ENCODE data around the gene PERCC1.

Gene PERCC1

GRCh38 chr16:1430759-1431496, at the start of gene PERCC1:
Gene PERCC1, plus strand, starts transcription at chr16:1431078. Its CDS starts 1,516 bp downstream, at chr16:1432594.
- H3K9me3 ChIP-seq (ENCODE audit: control insufficient read depth, low read length), result no peaks in the 10 kb centered on the region
- peaks cover 16% of the 10 kb centered on the region for H3K27me3 ChIP-seq (ENCODE audit: control insufficient read depth, insufficient read depth, low read length)
- H3K36me3 ChIP-seq (ENCODE audit: control insufficient read depth, insufficient read depth, low read length), result no peaks in the 10 kb centered on the region
- H3K4me1 ChIP-seq (ENCODE audit: control insufficient read depth, insufficient read depth, low read length), result peaks cover 19% of the 10 kb centered on the region
- H3K9ac ChIP-seq (ENCODE audit: low read length), result no peak within 1 kb of the TSS
- no peak within 1 kb of the TSS for H3K4me3 ChIP-seq (ENCODE audit: low read length)

DNA sequence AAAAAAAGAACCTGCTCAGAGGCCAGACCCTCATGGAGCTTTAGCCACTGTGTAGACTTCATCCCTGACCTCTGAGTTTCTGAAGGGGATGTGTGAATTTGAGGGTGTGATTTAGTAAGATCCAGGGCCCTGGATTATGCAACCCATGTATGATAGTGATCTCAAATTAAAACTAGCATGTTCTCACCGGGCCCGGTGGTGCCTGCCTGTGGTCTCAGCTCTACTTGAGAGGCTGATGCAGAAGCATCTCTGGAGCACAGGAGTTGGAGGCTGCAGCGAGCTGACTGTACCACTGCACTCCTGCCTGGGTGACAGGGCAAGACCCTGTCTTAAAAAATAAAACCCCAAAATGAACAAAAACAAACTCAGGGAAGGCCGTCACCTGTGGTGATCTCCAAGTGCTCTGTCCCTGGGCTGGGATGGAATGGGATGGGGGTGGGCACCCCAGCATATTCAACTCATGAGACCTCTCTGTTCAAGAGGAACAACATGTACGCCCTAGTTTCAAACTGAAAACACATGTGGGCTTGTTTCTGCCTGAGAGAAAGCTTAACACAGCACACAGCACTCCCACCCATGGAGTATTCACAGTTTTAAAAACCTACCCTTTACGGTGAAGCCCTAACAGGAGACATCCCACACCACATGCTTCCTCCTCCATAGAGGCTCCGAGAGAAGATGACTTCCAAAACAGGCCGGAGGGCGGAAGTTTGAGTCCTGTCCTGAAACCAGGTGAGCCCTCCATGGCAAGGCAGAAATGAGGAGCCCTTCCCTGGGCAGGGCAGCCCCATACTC, 49.1 kb upstream of the PERCC1 start:
- H3K36me3 ChIP-seq (ENCODE audit: control insufficient read depth, insufficient read depth, low read length), result no peaks in the 10 kb centered on the region
- peaks cover 17% of the 10 kb centered on the region for H3K4me1 ChIP-seq (ENCODE audit: control insufficient read depth, insufficient read depth, low read length)
- H3K9ac ChIP-seq (ENCODE audit: low read length), result no peak overlapping the region
- no peak overlapping the region for H3K4me3 ChIP-seq (ENCODE audit: low read length)
- no peaks in the 10 kb centered on the region for H3K27me3 ChIP-seq (ENCODE audit: control insufficient read depth, insufficient read depth, low read length)
- H3K9me3 ChIP-seq (ENCODE audit: control insufficient read depth, low read length), result no peaks in the 10 kb centered on the region

- H3K9ac ChIP-seq (ENCODE audit: low read length), result no peak overlapping the region
- H3K27me3 ChIP-seq (ENCODE audit: control insufficient read depth, insufficient read depth, low read length), result no peaks in the 10 kb centered on the region
- H3K9me3 ChIP-seq (ENCODE audit: control insufficient read depth, low read length), result no peaks in the 10 kb centered on the region
- H3K4me1 ChIP-seq (ENCODE audit: control insufficient read depth, insufficient read depth, low read length), result peaks cover 11% of the 10 kb centered on the region
- no peak overlapping the region for H3K4me3 ChIP-seq (ENCODE audit: low read length)
- H3K36me3 ChIP-seq (ENCODE audit: control insufficient read depth, insufficient read depth, low read length), result no peaks in the 10 kb centered on the region
Observed at GRCh38 chr16:1383556-1383955, 47.3 kb upstream of the PERCC1 start.

GRCh38 chr16:1385232-1385631, 45.6 kb upstream of the PERCC1 start:
- H3K9me3 ChIP-seq (ENCODE audit: control insufficient read depth, low read length), result no peaks in the 10 kb centered on the region
- no peaks in the 10 kb centered on the region for H3K27me3 ChIP-seq (ENCODE audit: control insufficient read depth, insufficient read depth, low read length)
- no peak overlapping the region for H3K9ac ChIP-seq (ENCODE audit: low read length)
- H3K4me1 ChIP-seq (ENCODE audit: control insufficient read depth, insufficient read depth, low read length), result no peaks in the 10 kb centered on the region
- no peak overlapping the region for H3K4me3 ChIP-seq (ENCODE audit: low read length)
- peaks cover 4% of the 10 kb centered on the region for H3K36me3 ChIP-seq (ENCODE audit: control insufficient read depth, insufficient read depth, low read length)

- H3K4me1 ChIP-seq (ENCODE audit: control insufficient read depth, insufficient read depth, low read length), result no peaks in the 10 kb centered on the region
- H3K36me3 ChIP-seq (ENCODE audit: control insufficient read depth, insufficient read depth, low read length), result peaks cover 4% of the 10 kb centered on the region
- H3K27me3 ChIP-seq (ENCODE audit: control insufficient read depth, insufficient read depth, low read length), result no peaks in the 10 kb centered on the region
- no peak overlapping the region for H3K9ac ChIP-seq (ENCODE audit: low read length)
- H3K4me3 ChIP-seq (ENCODE audit: low read length), result no peak overlapping the region
- no peaks in the 10 kb centered on the region for H3K9me3 ChIP-seq (ENCODE audit: control insufficient read depth, low read length)
Observed at GRCh38 chr16:1387331-1387730, 43.5 kb upstream of the PERCC1 start.

DNA sequence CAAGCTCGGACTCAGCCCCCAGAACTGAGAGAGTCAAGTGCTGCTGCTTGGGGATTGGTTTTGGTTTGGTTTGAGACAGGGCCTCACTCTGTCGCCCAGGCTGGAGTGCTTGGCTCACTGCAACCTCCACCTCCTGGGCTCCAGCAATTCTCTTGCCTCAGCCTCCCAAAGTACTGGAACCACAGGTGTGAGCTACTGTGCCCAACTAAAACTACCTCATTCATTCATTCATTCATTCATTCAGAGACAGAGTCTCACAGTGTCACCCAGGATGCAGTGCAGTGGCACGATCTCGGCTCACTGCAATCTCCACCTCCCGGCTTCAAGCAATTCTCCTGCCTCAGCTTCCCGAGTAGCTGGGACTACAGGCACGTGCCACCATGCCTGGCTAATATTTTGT, 41.1 kb upstream of the PERCC1 start:
- H3K9me3 ChIP-seq (ENCODE audit: control insufficient read depth, low read length), result no peaks in the 10 kb centered on the region
- peaks cover 4% of the 10 kb centered on the region for H3K36me3 ChIP-seq (ENCODE audit: control insufficient read depth, insufficient read depth, low read length)
- no peaks in the 10 kb centered on the region for H3K27me3 ChIP-seq (ENCODE audit: control insufficient read depth, insufficient read depth, low read length)
- H3K4me1 ChIP-seq (ENCODE audit: control insufficient read depth, insufficient read depth, low read length), result no peaks in the 10 kb centered on the region
- H3K9ac ChIP-seq (ENCODE audit: low read length), result no peak overlapping the region
- no peak overlapping the region for H3K4me3 ChIP-seq (ENCODE audit: low read length)

DNA sequence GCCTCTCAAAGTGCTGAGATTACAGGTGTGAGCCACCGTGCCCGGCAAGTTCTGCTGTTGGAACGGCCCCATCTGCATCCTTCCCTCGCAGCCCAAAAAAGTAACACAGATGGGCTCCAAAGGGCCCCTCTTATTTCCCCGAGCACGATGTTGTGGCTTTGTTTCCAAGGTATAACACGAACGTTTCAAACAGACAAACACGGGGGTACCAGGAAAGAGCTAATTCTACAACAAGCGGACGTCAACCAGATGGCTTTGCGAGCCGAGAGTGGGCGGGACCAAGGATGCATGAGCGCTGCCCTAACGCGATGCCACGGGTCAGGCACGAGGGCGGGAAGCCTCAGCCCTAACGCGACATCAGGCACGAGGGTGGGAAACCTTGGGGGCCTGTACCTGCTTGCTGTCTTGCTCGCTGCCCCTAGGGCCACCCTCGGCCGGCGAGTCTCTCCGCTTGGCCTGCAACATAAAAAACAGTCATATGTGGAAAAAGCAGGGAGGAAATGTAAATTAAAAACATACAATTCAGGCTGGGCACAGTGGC, 40.6 kb upstream of the PERCC1 start:
- Histone ChIP-seq H3K27me3 (ENCODE audit: control insufficient read depth, insufficient read depth, low read length) (no peaks in the 10 kb centered on the region), H3K9me3 (ENCODE audit: control insufficient read depth, low read length) (no peaks in the 10 kb centered on the region), H3K4me1 (ENCODE audit: control insufficient read depth, insufficient read depth, low read length) (no peaks in the 10 kb centered on the region), H3K9ac (ENCODE audit: low read length) (no peak overlapping the region), H3K36me3 (ENCODE audit: control insufficient read depth, insufficient read depth, low read length) (peaks cover 4% of the 10 kb centered on the region), H3K4me3 (ENCODE audit: low read length) (no peak overlapping the region)

DNA sequence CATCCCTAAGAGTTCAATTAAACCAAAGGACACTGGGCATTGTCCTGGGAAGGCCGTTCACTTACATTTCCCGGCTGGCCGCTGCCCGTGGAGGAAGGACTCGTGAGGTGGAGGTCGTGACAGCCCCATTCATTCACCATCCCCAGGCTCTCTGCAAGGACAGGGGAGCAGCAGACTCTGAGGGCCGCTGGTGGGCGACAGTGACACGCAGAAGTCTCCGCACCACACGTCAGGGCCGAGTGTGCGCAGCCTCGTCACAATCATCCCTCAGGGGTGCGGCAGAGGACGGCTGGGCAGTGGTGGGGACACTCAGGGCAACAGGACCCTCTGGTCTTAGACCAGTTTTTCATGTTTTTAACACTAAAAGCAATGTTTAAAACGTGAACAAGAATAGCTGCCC, 38.1 kb upstream of the PERCC1 start:
- H3K9me3 ChIP-seq (ENCODE audit: control insufficient read depth, low read length), result no peaks in the 10 kb centered on the region
- no peak overlapping the region for H3K4me3 ChIP-seq (ENCODE audit: low read length)
- no peaks in the 10 kb centered on the region for H3K27me3 ChIP-seq (ENCODE audit: control insufficient read depth, insufficient read depth, low read length)
- H3K36me3 ChIP-seq (ENCODE audit: control insufficient read depth, insufficient read depth, low read length), result peaks cover 4% of the 10 kb centered on the region
- H3K9ac ChIP-seq (ENCODE audit: low read length), result no peak overlapping the region
- H3K4me1 ChIP-seq (ENCODE audit: control insufficient read depth, insufficient read depth, low read length), result no peaks in the 10 kb centered on the region

- Histone ChIP-seq H3K4me3 (ENCODE audit: low read length) (no peak overlapping the region), H3K4me1 (ENCODE audit: control insufficient read depth, insufficient read depth, low read length) (no peaks in the 10 kb centered on the region), H3K27me3 (ENCODE audit: control insufficient read depth, insufficient read depth, low read length) (no peaks in the 10 kb centered on the region), H3K36me3 (ENCODE audit: control insufficient read depth, insufficient read depth, low read length) (peaks cover 4% of the 10 kb centered on the region), H3K9ac (ENCODE audit: low read length) (no peak overlapping the region), H3K9me3 (ENCODE audit: control insufficient read depth, low read length) (no peaks in the 10 kb centered on the region)
Observed at GRCh38 chr16:1393613-1394176, 37.2 kb upstream of the PERCC1 start.

- Histone ChIP-seq H3K9ac (ENCODE audit: low read length) (no peak overlapping the region), H3K9me3 (ENCODE audit: control insufficient read depth, low read length) (no peaks in the 10 kb centered on the region), H3K4me1 (ENCODE audit: control insufficient read depth, insufficient read depth, low read length) (no peaks in the 10 kb centered on the region), H3K27me3 (ENCODE audit: control insufficient read depth, insufficient read depth, low read length) (no peaks in the 10 kb centered on the region), H3K4me3 (ENCODE audit: low read length) (no peak overlapping the region), H3K36me3 (ENCODE audit: control insufficient read depth, insufficient read depth, low read length) (peaks cover 4% of the 10 kb centered on the region)
Observed at GRCh38 chr16:1394367-1394951, 36.4 kb upstream of the PERCC1 start.

DNA sequence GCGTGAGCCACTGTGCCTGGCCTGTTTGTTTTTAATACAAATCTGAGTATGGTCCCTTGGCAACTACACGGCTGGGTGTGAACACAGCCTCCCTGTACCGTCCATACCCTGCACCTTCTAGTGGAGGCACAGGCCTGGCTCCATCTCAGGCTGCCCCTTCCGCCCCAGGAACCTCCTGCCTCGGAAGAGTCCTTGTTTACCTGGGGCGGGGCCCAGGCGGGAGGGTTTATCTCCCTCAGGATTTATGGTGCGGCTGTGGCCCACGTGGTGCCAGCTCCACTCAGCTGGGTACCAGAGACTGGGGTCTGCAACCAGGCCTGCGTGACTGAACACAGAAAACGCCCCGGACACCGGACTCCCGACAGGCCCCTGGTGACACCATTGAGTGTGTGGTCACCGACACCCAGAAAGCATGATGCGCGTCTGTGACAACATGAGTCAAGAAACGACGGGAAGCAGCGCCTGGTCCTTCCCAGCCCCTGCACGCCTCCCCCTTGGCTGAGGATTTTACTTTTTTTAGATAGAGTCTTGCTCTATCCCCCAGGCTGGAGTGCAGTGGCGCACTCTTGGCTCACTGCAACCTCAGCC, 35.3 kb upstream of the PERCC1 start:
- H3K27me3 ChIP-seq (ENCODE audit: control insufficient read depth, insufficient read depth, low read length), result no peaks in the 10 kb centered on the region
- no peak overlapping the region for H3K4me3 ChIP-seq (ENCODE audit: low read length)
- no peaks in the 10 kb centered on the region for H3K4me1 ChIP-seq (ENCODE audit: control insufficient read depth, insufficient read depth, low read length)
- H3K36me3 ChIP-seq (ENCODE audit: control insufficient read depth, insufficient read depth, low read length), result no peaks in the 10 kb centered on the region
- no peaks in the 10 kb centered on the region for H3K9me3 ChIP-seq (ENCODE audit: control insufficient read depth, low read length)
- no peak overlapping the region for H3K9ac ChIP-seq (ENCODE audit: low read length)

Measured in mucosa of stomach (tissue), 1 donor.